ENCODE data around the gene ASXL2.
"Not testable (repeated sequence)": the region's sequence is repeated elsewhere in the genome, so short reads cannot be mapped to it uniquely, and the experiment has no call there.

ASXL2 gene

DNA sequence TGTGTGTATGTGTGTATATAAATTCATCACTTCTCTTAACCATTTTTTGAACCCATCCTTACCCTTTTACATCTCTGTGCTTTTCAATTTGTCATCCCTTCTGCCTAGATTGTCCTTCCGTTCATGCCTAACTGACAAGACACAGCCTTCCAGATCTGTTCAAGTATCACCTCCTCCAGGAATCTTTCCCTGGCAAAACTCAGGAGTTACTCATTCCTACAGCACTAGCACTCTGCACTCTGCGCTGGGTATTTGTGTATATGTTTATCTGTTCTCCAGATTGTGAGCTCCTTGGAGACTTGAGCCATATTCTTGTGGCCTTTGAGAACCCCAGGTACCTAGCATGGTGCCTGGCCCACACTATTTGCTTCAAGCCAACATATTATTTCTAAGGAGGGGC lies 26.8 kb upstream of the ASXL2 start:
- DNase-seq = no peak
- Mint-ChIP-seq H3K4me3 (no peak overlapping the region), H3K27me3 (no peaks in the 10 kb centered on the region), H3K36me3 (ENCODE audit: insufficient read depth) (no peaks in the 10 kb centered on the region), H3K9me3 (no peaks in the 10 kb centered on the region), H3K27ac (no peak overlapping the region), H3K4me1 (ENCODE audit: low read depth in 2 of 2) (no peaks in the 10 kb centered on the region)
- ATAC-seq (replicated peaks) = no peak

DNA sequence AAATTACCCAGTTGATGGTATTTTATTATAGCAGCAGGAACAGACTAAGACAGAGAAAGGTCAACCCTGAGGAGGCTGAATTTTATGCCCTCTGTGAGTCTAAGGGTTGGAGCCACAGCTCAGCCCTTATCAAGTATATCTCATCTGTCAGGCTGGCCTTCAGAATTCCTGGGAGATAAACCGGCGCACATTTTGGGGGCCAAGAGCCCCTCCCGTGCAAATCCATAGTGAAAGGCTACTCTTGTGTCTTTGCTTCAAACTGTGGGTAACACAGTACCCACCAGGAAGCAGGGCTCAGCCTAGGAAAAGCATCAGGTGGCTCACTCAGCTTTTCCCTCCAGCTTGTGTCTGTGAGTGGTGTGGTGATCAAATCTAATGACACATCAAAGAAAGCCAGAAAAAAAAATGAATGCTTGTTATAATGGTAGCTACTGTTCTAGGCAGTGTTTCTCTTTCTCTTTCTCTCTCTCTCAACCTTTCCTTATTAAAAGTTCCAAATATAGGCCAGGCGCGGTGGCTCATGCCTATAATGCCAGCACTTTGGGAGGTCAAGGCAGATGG lies 25.0 kb upstream of the ASXL2 start:
- Mint-ChIP-seq H3K4me3 (no peak overlapping the region), H3K9me3 (no peaks in the 10 kb centered on the region), H3K4me1 (ENCODE audit: low read depth in 2 of 2) (no peaks in the 10 kb centered on the region), H3K27ac (no peak overlapping the region), H3K27me3 (peaks cover 0 to 8% of the 10 kb centered on the region in 2 donors), H3K36me3 (ENCODE audit: insufficient read depth) (no peaks in the 10 kb centered on the region)
- no peak for DNase-seq
- ATAC-seq (replicated peaks) = no peak

DNA sequence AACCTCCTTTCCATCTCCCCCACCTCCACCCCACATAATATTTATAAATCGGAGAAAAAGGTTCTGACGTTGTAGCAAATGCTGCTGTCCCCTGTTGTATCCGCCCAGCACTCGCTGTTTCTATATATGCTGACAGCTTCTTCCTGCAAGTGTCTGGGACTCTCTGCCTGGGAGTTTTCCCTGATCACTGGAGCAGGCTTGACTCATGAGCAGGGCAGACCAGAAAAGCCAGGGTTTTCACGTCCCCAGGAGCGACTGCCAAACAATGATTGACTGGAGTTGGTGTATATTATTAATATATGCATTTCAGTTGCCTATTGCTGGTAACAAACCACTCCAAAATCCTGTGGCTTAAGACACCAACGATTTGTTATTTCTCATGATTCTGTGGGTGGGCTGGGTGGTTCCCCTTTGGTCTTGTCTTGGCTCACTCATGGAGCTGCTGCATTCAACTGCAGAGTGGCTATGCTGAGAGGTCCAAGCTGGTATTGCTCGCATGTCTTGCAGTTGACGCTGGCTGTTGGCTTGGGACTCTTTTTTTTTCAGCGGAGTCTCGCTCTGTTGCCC lies 21.2 kb upstream of the ASXL2 start:
- H3K27ac Mint-ChIP-seq = no peak overlapping the region
- H3K4me1 Mint-ChIP-seq (ENCODE audit: low read depth in 2 of 2) = no peaks in the 10 kb centered on the region
- H3K4me3 Mint-ChIP-seq = no peak overlapping the region
- peaks cover 0 to 9% of the 10 kb centered on the region in 2 donors for H3K27me3 Mint-ChIP-seq
- ATAC-seq (replicated peaks) (no peak), DNase-seq (no peak)
- H3K36me3 Mint-ChIP-seq (ENCODE audit: insufficient read depth) = no peaks in the 10 kb centered on the region
- H3K9me3 Mint-ChIP-seq = no peaks in the 10 kb centered on the region

DNA sequence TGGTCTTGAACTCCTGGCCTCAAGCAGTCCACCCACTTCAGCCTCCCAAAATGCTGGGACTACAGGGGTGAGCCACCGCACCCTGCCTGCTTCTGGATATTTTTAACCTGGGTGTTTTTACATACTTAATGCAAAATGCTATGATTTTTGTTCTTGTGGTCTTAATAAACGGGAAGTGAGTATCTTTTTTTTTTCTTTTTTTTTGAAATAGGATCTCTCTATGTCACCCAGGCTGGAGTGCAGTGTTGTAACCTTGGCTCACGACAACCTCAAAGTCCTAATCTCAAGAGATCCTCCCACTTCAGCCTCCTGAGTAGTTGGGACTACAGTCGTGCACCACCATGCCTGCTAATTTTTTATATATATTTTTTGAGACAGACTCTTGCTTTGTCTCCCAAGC lies 19.2 kb upstream of the ASXL2 start:
- Mint-ChIP-seq H3K9me3 (no peaks in the 10 kb centered on the region), H3K27ac (no peak overlapping the region), H3K27me3 (peaks cover 0 to 9% of the 10 kb centered on the region in 2 donors), H3K36me3 (ENCODE audit: insufficient read depth) (no peaks in the 10 kb centered on the region), H3K4me1 (ENCODE audit: low read depth in 2 of 2) (no peaks in the 10 kb centered on the region), H3K4me3 (no peak overlapping the region)
- ATAC-seq (replicated peaks) (no peak), DNase-seq (no peak)

DNA sequence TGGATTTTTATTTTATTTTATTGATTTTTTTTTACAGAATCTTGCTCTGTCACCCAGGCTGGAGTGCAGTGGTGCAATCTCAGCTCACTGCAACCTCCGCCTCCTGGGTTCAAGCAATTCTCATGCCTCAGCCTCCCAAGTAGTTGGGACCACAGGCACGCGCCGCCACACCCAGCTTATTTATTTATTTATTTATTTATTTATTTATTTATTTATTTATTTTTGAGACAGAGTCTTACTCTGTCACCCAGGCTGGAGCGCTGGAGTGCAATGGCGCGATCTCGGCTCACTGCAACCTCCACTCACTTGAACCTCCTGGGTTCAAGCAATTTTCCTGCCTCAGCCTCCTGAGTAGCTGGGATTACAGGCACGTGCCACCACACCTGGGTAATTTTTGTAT lies 18.0 kb upstream of the ASXL2 start:
- H3K4me3 Mint-ChIP-seq; H3K4me1 Mint-ChIP-seq (ENCODE audit: low read depth in 2 of 2); ATAC-seq (replicated peaks); H3K9me3 Mint-ChIP-seq; H3K27me3 Mint-ChIP-seq; H3K27ac Mint-ChIP-seq; DNase-seq; H3K36me3 Mint-ChIP-seq (ENCODE audit: insufficient read depth): not testable (repeated sequence)

DNA sequence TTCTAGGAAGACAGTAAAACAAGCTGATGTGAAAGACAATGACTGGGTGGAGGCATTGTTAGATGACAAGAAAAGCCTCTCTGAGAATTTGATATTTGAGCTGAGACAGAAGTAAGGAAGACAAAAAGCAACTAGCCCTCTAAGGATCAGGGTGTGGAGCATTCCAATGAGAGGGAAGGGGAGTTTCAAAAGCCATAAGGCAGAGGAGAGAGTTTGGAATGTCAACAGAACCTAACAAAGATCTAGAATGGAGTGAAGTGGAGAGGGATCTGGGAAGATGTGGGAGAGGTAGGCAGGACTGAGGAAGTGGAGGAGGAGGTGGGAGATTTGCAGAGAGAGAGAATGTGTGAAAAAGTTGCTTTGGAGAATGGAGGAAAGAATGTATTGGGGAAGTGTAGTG lies 17.3 kb upstream of the ASXL2 start:
- Mint-ChIP-seq H3K27me3 (peaks cover 0 to 9% of the 10 kb centered on the region in 2 donors), H3K36me3 (ENCODE audit: insufficient read depth) (no peaks in the 10 kb centered on the region), H3K4me1 (ENCODE audit: low read depth in 2 of 2) (no peaks in the 10 kb centered on the region), H3K27ac (no peak overlapping the region), H3K4me3 (no peak overlapping the region), H3K9me3 (no peaks in the 10 kb centered on the region)
- no peak for DNase-seq
- no peak for ATAC-seq (replicated peaks)

DNA sequence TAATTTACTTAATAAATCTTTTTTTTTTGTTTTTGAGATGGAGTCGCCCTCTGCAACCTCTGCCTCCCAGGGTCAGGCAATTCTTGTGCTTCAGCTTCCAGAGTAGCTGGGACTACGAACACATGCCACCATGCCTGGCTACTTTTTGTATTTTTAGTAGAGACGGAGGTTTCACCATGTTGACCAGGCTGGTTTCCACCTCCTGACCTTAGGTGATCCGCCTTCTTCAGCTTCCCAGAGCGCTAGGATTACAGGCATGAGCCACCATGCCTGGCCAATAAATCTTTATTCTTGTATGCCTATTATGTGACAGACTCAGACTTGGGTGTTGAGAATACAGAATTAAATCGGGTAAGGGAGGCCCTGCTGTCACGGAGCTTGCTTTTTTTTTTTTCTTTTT lies 16.7 kb upstream of the ASXL2 start:
- Mint-ChIP-seq H3K27me3 (peaks cover 0 to 9% of the 10 kb centered on the region in 2 donors), H3K9me3 (no peaks in the 10 kb centered on the region), H3K4me3 (no peak overlapping the region), H3K36me3 (ENCODE audit: insufficient read depth) (no peaks in the 10 kb centered on the region), H3K4me1 (ENCODE audit: low read depth in 2 of 2) (no peaks in the 10 kb centered on the region), H3K27ac (no peak overlapping the region)
- no peak for ATAC-seq (replicated peaks)
- DNase-seq = no peak

DNA sequence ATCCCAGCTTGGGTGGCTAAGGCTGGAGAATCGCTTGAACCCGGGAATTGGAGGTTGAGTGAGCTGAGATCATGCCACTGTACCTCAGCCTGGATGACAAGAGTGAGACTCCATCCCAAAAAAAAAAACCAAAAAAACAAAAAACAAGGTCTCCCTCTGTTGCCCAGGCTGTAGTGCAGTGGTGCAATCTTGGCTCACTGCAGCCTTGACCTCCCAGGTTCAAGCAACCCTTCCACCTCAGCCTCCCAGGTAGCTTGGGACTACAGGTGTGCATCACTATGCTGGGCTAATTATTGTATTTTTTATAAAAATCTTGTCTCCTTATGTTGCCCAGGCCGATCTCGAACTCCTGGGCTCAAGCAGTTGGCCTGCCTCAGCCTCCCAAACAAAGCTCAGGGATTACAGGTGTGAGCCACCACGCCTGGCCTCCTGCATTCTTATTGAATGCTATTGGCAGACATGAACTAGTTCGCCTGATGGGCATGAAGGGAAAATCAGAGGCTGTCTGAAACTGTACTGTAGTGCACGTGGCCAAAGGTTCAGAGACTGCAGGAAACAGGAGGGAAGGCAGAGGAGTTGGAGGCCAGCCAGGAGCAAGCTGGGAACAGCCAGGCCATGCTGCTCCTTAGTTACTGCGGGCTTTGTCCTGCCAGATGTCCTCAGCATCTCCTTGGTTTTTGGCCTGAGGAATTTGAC lies 16.0 kb upstream of the ASXL2 start:
- Mint-ChIP-seq H3K27me3 (peaks cover 0 to 9% of the 10 kb centered on the region in 2 donors), H3K9me3 (no peaks in the 10 kb centered on the region), H3K4me3 (no peak overlapping the region), H3K4me1 (ENCODE audit: low read depth in 2 of 2) (no peaks in the 10 kb centered on the region), H3K27ac (no peak overlapping the region), H3K36me3 (ENCODE audit: insufficient read depth) (no peaks in the 10 kb centered on the region)
- DNase-seq = no peak
- no peak for ATAC-seq (replicated peaks)

DNA sequence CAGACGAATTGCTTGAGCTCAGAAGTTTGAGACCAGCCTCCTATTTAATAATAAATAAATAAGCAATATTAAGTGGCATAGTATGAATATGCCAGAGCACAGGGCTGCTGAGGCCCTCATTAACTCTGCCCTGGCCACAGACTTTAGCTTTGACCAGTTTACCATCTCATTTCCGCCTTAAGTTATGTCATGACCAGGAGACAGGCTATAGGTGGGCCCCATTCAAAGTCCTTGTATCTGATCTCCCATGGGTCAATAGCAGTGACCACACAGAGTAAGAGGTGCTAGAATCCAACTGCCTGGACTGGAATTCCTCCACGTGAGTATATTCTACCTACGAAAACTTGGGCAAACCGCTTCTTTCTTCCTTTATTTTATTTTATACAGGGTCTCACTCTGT lies 13.4 kb upstream of the ASXL2 start:
- H3K36me3 Mint-ChIP-seq (ENCODE audit: insufficient read depth) = no peaks in the 10 kb centered on the region
- no peak for ATAC-seq (replicated peaks)
- no peak overlapping the region for H3K4me3 Mint-ChIP-seq
- no peaks in the 10 kb centered on the region for H3K4me1 Mint-ChIP-seq (ENCODE audit: low read depth in 2 of 2)
- no peak overlapping the region for H3K27ac Mint-ChIP-seq
- H3K27me3 Mint-ChIP-seq = no peaks in the 10 kb centered on the region
- no peaks in the 10 kb centered on the region for H3K9me3 Mint-ChIP-seq
- no peak for DNase-seq

DNA sequence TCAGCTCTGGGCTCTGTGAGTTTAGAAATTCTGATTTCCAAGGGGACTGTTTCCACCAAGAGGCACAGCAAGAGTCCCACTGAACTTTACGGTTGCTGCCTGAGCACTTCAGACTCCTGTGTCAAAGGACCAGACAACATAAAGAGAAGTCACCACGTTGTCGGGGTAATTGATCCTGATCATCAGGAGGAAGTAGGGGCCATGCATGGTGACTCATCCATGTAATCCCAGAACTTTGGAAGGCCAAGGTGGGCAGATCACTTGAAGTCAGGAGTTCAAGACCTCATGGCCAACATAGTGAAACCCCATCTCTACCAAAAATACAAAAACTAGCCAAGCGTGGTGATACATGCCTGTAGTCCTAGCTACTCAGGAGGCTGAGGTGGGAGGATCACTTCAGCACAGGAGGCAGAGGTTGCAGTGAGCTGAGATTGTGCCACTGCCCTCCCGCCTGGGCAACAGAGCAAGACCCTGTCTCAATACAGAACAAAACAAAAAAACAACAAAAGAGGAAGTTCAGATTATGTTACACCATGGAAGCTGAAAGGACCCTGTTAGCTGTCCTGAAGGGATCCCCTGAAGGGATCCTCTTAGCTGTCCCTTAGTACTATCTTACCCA lies 9.4 kb upstream of the ASXL2 start:
- H3K4me3 Mint-ChIP-seq = no peak overlapping the region
- no peaks in the 10 kb centered on the region for H3K9me3 Mint-ChIP-seq

DNA sequence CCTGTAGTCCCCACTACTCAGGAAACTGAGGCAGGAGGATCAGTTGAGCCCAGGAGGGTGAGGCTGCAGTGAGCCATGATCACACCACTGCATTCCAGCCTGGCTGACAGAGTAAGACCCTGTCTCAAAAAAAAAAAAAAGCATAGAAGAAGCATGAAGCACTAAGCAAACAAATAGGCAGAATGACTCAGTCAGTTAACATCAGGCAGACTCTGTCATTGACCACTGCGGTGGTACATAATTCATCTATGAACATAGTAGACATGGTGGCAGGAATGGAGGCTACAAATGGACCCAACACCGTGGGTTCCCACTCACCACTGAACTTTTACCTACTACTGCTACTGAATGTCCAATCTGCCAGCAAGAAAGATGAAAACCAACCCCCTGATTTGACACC lies 7.6 kb upstream of the ASXL2 start:
- Mint-ChIP-seq H3K9me3 (no peaks in the 10 kb centered on the region), H3K4me3 (no peak overlapping the region), H3K36me3 (ENCODE audit: insufficient read depth) (no peaks in the 10 kb centered on the region), H3K4me1 (ENCODE audit: low read depth in 2 of 2) (no peaks in the 10 kb centered on the region), H3K27me3 (peaks cover 0 to 20% of the 10 kb centered on the region in 2 donors), H3K27ac (no peak overlapping the region)
- no peak for ATAC-seq (replicated peaks)
- no peak for DNase-seq

More for the DNA sequence above, 9.4 kb upstream of the ASXL2 start:
- Mint-ChIP-seq H3K36me3 (ENCODE audit: insufficient read depth) (no peaks in the 10 kb centered on the region), H3K27ac (no peak overlapping the region), H3K27me3 (peaks cover 0 to 20% of the 10 kb centered on the region in 2 donors), H3K4me1 (ENCODE audit: low read depth in 2 of 2) (no peaks in the 10 kb centered on the region)
- no peak for ATAC-seq (replicated peaks)
- DNase-seq = no peak

DNA sequence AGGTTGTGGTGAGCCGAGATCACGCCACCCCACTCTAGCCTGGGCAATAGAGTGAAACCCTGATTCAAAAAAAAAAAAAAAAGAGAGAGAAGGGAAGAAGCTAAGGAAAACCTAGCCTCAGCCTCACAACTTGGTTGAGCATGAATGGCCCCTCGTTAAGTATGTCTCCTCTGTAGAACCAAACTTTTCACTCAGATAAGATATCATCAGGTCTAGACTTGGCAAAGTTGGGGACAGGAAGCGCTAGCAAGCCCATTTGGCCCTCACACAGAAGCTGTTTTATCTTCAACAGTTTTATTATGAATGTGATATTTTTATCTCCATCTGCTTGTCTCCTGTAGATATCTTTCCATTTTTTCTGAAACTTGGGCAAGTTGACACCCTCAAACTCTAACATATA lies 3.5 kb upstream of the ASXL2 start:
- Mint-ChIP-seq H3K36me3 (ENCODE audit: insufficient read depth) (peaks cover 13% of the 10 kb centered on the region), H3K9me3 (no peaks in the 10 kb centered on the region), H3K27me3 (peaks cover 0 to 20% of the 10 kb centered on the region in 2 donors), H3K4me1 (ENCODE audit: low read depth in 2 of 2) (peaks cover 11% of the 10 kb centered on the region in 2 donors), H3K4me3 (no peak overlapping the region), H3K27ac (no peak overlapping the region)
- DNase-seq = no peak
- ATAC-seq (replicated peaks) = no peak

DNA sequence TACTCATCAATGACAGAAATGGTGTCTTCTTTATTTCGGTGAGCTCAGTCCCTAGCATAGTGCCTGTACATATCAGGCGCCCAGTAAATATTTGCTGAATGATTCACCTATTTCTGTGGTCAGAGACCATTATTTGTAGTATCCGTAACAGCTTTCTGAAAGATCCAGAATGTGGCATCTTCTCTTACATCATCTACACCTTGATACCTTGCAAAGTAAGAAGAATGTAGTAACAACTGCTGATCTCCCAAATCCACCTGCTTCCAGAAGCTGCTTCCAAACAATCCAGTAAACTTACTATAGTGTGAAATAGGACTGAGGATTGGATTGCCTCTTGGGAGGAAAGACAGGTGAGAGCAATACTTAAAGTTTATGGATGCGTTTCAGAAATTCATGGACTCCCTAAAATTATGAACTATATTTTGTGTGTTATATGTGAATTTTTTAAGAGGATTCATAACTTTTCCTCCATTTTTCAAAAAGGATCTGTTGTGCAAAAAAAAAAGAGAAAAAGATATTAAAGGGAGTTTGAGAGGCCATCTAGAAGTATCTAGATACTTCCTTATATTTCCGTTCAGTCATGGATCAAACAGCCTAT lies 945 bp upstream of the ASXL2 start:
- H3K36me3 Mint-ChIP-seq (ENCODE audit: insufficient read depth) = peaks cover 18% of the 10 kb centered on the region
- H3K27me3 Mint-ChIP-seq = peaks cover 0 to 7% of the 10 kb centered on the region in 2 donors
- ATAC-seq (replicated peaks) (no peak), DNase-seq (no peak)
- peaks cover 21 to 26% of the 10 kb centered on the region in 2 donors for H3K4me1 Mint-ChIP-seq (ENCODE audit: low read depth in 2 of 2)
- no peaks in the 10 kb centered on the region for H3K9me3 Mint-ChIP-seq
- peak overlapping the region; percentile 95 to 97 for H3K4me3 Mint-ChIP-seq
- peak overlapping the region; percentile 95 to 98 for H3K27ac Mint-ChIP-seq

Measured in effector memory CD8-positive, alpha-beta T cell (primary cell).